CD4-positive, alpha-beta T cell treated with Interleukin-6 at 100 ng/mL for 8 hours (primary cell): ENCODE measurements around the gene C19orf38.
"Not testable (repeated sequence)": the region's sequence is repeated elsewhere in the genome, so short reads cannot be mapped to it uniquely, and the experiment has no call there.

ENCODE experiments used
- DNase-seq: peaks from one replicate; pipeline ENCODE4 v3.0.0-alpha.2; 2020; ENCODE audit warnings: mixed read lengths, low spot score

Gene C19orf38

GRCh38 chr19:10850631-10851030 lies 2.4 kb downstream of the C19orf38 start:
- DNase-seq = no peak

GRCh38 chr19:10852098-10852800 lies 4.0 kb downstream of the C19orf38 start:
- DNase-seq = no peak

GRCh38 chr19:10852941-10853340 lies 4.7 kb downstream of the C19orf38 start:
- DNase-seq = no peak

GRCh38 chr19:10854350-10855089 lies 6.3 kb downstream of the C19orf38 start:
- DNase-seq = no peak

GRCh38 chr19:10855879-10856522 lies 7.8 kb downstream of the C19orf38 start:
- no peak for DNase-seq

- not testable (repeated sequence) for DNase-seq
Observed at GRCh38 chr19:10856899-10857298, 8.7 kb downstream of the C19orf38 start.

GRCh38 chr19:10858204-10858828 lies 10.1 kb downstream of the C19orf38 start:
- no peak for DNase-seq

- peak; percentile 17 for DNase-seq
Observed at GRCh38 chr19:10861103-10861651, 13.0 kb downstream of the C19orf38 start.

GRCh38 chr19:10862561-10863106 lies 14.4 kb downstream of the C19orf38 start:
- DNase-seq = no peak

- no peak for DNase-seq
Observed at GRCh38 chr19:10863107-10863717, 15.0 kb downstream of the C19orf38 start.

GRCh38 chr19:10864538-10864899 lies 16.3 kb downstream of the C19orf38 start:
- DNase-seq = peak; percentile 79

GRCh38 chr19:10866495-10866894 lies 18.3 kb downstream of the C19orf38 start:
- no peak for DNase-seq

- DNase-seq = no peak
Observed at GRCh38 chr19:10868872-10869547, 20.8 kb downstream of the C19orf38 start.

GRCh38 chr19:10869872-10870311 lies 21.7 kb downstream of the C19orf38 start:
- DNase-seq = not testable (repeated sequence)

GRCh38 chr19:10870501-10870954 lies 22.3 kb downstream of the C19orf38 start:
- DNase-seq = no peak

- DNase-seq = peak; percentile 100
Observed at GRCh38 chr19:10870955-10871603, 22.9 kb downstream of the C19orf38 start, which contains the start of gene CARM1. CARM1 (plus strand) TSS chr19:10871553; CDS start chr19:10871703, 150 bp downstream.

- no peak for DNase-seq
Observed at GRCh38 chr19:10871711-10872545, 23.7 kb downstream of the C19orf38 start.

- DNase-seq = no peak
Observed at GRCh38 chr19:10872546-10873107, 24.4 kb downstream of the C19orf38 start.

GRCh38 chr19:10874024-10874423 lies 25.8 kb downstream of the C19orf38 start:
- DNase-seq = no peak
